Fibroblast of lung (primary cell): ENCODE measurements around the gene C1orf198. TPM values are rescaled to one million over a fixed set of nuclear protein-coding genes. Genes with fewer than 3 reads are reported as not detected.

ENCODE experiments used
- DNase-seq, 2 donors: peaks; one replicate each; pipeline versions ENCODE4 v3.0.0 to v3.0.0-alpha.2; 2010; ENCODE audit warnings: low read depth in 2 of 2
- H2AFZ ChIP-seq: 2 replicates; pipeline ENCODE4 v1.5.1; 2012; ENCODE audit warnings: low read length, control low read depth, inconsistent platforms
- H3K27ac ChIP-seq: 2 replicates; pipeline ENCODE4 v1.5.1; 2011; ENCODE audit warnings: low read length, control low read depth; ENCODE audit not compliant: insufficient read depth
- H3K27me3 ChIP-seq: 2 replicates; pipeline ENCODE4 v1.5.1; 2011; ENCODE audit warnings: mild to moderate bottlenecking, low read length; ENCODE audit not compliant: control insufficient read depth, insufficient read depth
- H3K36me3 ChIP-seq: 2 replicates; pipeline ENCODE4 v1.5.1; 2011; ENCODE audit warnings: low read length; ENCODE audit not compliant: control insufficient read depth, insufficient read depth
- H3K4me1 ChIP-seq: 2 replicates; pipeline ENCODE4 v1.5.1; 2011; ENCODE audit warnings: low read length; ENCODE audit not compliant: control insufficient read depth, insufficient read depth; ENCODE audit errors: extremely low read depth
- H3K4me2 ChIP-seq: 2 replicates; pipeline ENCODE4 v1.5.1; 2011; ENCODE audit warnings: low read length, control low read depth; ENCODE audit not compliant: insufficient read depth; ENCODE audit errors: extremely low read depth
- H3K4me3 ChIP-seq, 4 experiments: fragments of 200-600 bp in 1 of 4; sonication (generic) in 1 of 4; replicated peaks in 1 of 4; 2 replicates each; pipeline ENCODE4 v1.5.1; 2011 to 2016; ENCODE audit warnings: low read length in 4 of 4, low read depth in 3 of 4, mild to moderate bottlenecking in 3 of 4, control low read depth in 2 of 4, inconsistent platforms in 1 of 4, mixed read lengths in 1 of 4; ENCODE audit not compliant: insufficient read depth in 1 of 4; ENCODE audit errors: control extremely low read depth in 1 of 4
- H3K79me2 ChIP-seq: 2 replicates; pipeline ENCODE4 v1.5.1; 2012; ENCODE audit warnings: mild to moderate bottlenecking, low read length, inconsistent platforms; ENCODE audit not compliant: control insufficient read depth, insufficient read depth
- H3K9ac ChIP-seq: 2 replicates; pipeline ENCODE4 v1.5.1; 2011; ENCODE audit warnings: mild to moderate bottlenecking, low read length, control low read depth; ENCODE audit not compliant: insufficient read depth
- H3K9me3 ChIP-seq: 2 replicates; pipeline ENCODE4 v1.5.1; 2012; ENCODE audit warnings: low read depth, low read length; ENCODE audit not compliant: control insufficient read depth, insufficient read depth
- H4K20me1 ChIP-seq: 2 replicates; pipeline ENCODE4 v1.5.1; 2011; ENCODE audit warnings: low read length; ENCODE audit not compliant: control insufficient read depth, insufficient read depth; ENCODE audit errors: extremely low read depth
- EZH2 ChIP-seq: IDR thresholded peaks from 2 replicates; pipeline ENCODE4 v1.5.1; 2012; ENCODE audit warnings: low read length, control low read depth, mild to moderate bottlenecking; ENCODE audit errors: missing control alignments
- polyA plus RNA-seq, 2 donors: library from polyadenylated mRNA; depleted of rRNA in 1 of 2; stranded (reverse) in 1 of 2; unstranded in 1 of 2; fragments of >200 nt; gene quantifications; 2 replicates each; pipeline ENCODE4 v1.2.1, GENCODE V29; 2011 to 2012; ENCODE audit warnings: missing spikeins in 1 of 2
- total RNA-seq: library from RNA; depleted of rRNA; stranded (reverse); fragments of >200 nt; gene quantifications from 2 replicates; pipeline ENCODE4 v1.2.1, GENCODE V29; 2014
- TF ChIP-seq, protein P1 (sequence below), 2 donors: IDR thresholded peaks in 1 of 2; conservative IDR thresholded peaks in 1 of 2; 1 replicate in 1 of 2; 2 replicates in 1 of 2; pipeline ENCODE4 v1.5.1; 2011 to 2012; ENCODE audit warnings: low read length in 2 of 2, control low read depth in 1 of 2, inconsistent platforms in 1 of 2, low read depth in 1 of 2, mild to moderate bottlenecking in 1 of 2

Gene C1orf198
- total and polyA plus RNA-seq, 2 donors (not counting 1 experiment from before 2014, with no cell fraction given) = 57.8 to 215 TPM

DNA sequence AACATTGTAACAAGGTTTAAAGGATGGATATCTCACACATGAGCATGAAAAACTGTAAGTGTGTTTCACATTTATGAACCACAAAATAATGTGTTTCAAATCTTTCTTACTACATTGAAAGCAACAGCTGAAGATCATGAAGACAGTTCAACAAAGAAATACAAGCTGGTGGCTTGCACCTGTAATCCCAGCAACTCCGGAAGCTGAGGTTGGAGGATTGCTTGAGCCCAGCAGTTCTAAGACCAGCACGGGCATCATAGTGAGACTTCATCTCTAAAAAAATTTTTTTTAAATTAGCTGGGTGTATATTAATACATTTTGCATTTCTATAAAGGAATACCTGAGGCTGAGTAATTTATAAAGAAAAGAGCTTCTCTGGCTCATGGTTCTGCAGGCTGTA, 27.1 kb upstream of the C1orf198 start:
- no peak overlapping the region for H2AFZ ChIP-seq
- TF ChIP-seq EZH2 = no peak
- TF ChIP-seq, protein P1, sequence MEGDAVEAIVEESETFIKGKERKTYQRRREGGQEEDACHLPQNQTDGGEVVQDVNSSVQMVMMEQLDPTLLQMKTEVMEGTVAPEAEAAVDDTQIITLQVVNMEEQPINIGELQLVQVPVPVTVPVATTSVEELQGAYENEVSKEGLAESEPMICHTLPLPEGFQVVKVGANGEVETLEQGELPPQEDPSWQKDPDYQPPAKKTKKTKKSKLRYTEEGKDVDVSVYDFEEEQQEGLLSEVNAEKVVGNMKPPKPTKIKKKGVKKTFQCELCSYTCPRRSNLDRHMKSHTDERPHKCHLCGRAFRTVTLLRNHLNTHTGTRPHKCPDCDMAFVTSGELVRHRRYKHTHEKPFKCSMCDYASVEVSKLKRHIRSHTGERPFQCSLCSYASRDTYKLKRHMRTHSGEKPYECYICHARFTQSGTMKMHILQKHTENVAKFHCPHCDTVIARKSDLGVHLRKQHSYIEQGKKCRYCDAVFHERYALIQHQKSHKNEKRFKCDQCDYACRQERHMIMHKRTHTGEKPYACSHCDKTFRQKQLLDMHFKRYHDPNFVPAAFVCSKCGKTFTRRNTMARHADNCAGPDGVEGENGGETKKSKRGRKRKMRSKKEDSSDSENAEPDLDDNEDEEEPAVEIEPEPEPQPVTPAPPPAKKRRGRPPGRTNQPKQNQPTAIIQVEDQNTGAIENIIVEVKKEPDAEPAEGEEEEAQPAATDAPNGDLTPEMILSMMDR (conservative IDR thresholded peaks at IDR 0.05 in 1 of 2, IDR thresholded peaks at IDR 0.05 in 1 of 2; ENCODE audit: low read depth in 1 of 2, low read length in 2 of 2) = no peak
- H3K36me3 ChIP-seq = no peaks in the 10 kb centered on the region
- DNase-seq = no peak
- H3K9ac ChIP-seq = no peak overlapping the region
- no peaks in the 10 kb centered on the region for H3K27me3 ChIP-seq
- no peaks in the 10 kb centered on the region for H3K4me1 ChIP-seq
- H3K4me3 ChIP-seq = no peak overlapping the region
- H4K20me1 ChIP-seq = no peaks in the 10 kb centered on the region
- H3K4me2 ChIP-seq = no peak overlapping the region
- no peak overlapping the region for H3K27ac ChIP-seq
- no peaks in the 10 kb centered on the region for H3K79me2 ChIP-seq
- H3K9me3 ChIP-seq = no peaks in the 10 kb centered on the region

DNA sequence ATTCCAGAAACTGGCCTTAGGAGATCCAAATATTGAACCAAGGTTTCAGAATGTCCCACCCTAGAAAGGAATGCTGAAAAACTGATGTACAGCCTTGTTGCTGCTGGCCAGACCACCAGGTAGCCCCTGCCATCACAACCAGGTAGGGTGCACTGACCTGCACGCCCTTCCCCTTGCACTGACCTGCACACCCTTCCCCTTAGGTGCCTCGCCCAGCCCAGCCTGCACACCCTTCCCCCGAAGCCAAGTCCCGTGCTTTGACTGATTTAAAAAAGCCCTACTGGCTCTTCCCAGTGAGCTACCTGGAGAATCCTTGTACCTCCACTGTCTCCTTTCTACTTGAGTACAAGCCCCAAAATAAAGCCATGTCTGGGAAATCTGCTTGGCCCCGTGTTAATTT, 26.3 kb upstream of the C1orf198 start:
- Histone ChIP-seq H3K4me3 (no peak overlapping the region), H2AFZ (no peak overlapping the region), H3K4me1 (no peaks in the 10 kb centered on the region), H3K27me3 (peaks cover under 1% of the 10 kb centered on the region), H3K9me3 (no peaks in the 10 kb centered on the region), H3K79me2 (no peaks in the 10 kb centered on the region), H3K27ac (no peak overlapping the region), H3K9ac (no peak overlapping the region), H3K4me2 (no peak overlapping the region), H4K20me1 (no peaks in the 10 kb centered on the region), H3K36me3 (no peaks in the 10 kb centered on the region)
- DNase-seq = no peak
- TF ChIP-seq EZH2 = no peak
- TF ChIP-seq, protein P1 (conservative IDR thresholded peaks at IDR 0.05 in 1 of 2, IDR thresholded peaks at IDR 0.05 in 1 of 2; ENCODE audit: low read depth in 1 of 2, low read length in 2 of 2) = no peak

DNA sequence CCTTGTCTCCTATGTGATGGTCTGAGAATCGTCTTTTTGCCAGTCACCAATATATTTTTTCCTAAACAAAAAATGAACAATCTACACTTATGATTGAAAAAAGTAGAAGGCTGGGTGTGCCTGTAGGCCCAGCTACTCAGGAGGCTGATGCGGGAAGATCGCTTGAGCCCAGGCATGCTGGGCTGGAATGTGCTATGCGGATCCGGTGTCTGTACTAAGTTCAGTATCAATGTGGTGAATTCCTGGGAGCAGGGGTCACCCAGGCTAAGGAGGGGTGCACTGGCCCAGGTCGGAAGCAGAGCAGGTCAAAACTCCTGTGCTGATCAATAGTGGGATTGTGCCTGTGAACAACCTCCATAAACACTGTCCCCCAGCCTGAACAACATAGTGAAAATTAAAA, 25.7 kb upstream of the C1orf198 start:
- Histone ChIP-seq H3K27me3 (peaks cover 2% of the 10 kb centered on the region), H3K9ac (no peak overlapping the region), H2AFZ (no peak overlapping the region), H3K4me2 (no peak overlapping the region), H3K4me1 (no peaks in the 10 kb centered on the region), H3K4me3 (no peak overlapping the region), H3K27ac (no peak overlapping the region), H4K20me1 (no peaks in the 10 kb centered on the region), H3K36me3 (no peaks in the 10 kb centered on the region), H3K79me2 (no peaks in the 10 kb centered on the region), H3K9me3 (no peaks in the 10 kb centered on the region)
- TF ChIP-seq EZH2 = no peak
- TF ChIP-seq, protein P1 (conservative IDR thresholded peaks at IDR 0.05 in 1 of 2, IDR thresholded peaks at IDR 0.05 in 1 of 2; ENCODE audit: low read depth in 1 of 2, low read length in 2 of 2) = no peak
- DNase-seq = no peak
